Peyer's patch (tissue), 4 donors: ENCODE measurements around the gene ZNF701.

ENCODE experiments used
- POLR2A ChIP-seq, 2 donors: fragments of 450-650 bp; IDR thresholded peaks; one replicate each; pipeline ENCODE4 v1.5.1; 2017; ENCODE audit warnings: antibody characterized with exemption in 2 of 2, mild to moderate bottlenecking in 2 of 2, moderate library complexity in 2 of 2
- TF ChIP-seq, protein P1 (sequence below), 6 experiments: fragments of 450-650 bp in 4 of 6; fragments of 200-600 bp in 2 of 6; sonication (generic) in 1 of 6; IDR thresholded peaks; one replicate each; pipeline ENCODE4 v1.5.1; 2017 to 2019; ENCODE audit warnings: antibody characterized with exemption in 6 of 6, mild to moderate bottlenecking in 3 of 6, moderate library complexity in 1 of 6

DNA sequence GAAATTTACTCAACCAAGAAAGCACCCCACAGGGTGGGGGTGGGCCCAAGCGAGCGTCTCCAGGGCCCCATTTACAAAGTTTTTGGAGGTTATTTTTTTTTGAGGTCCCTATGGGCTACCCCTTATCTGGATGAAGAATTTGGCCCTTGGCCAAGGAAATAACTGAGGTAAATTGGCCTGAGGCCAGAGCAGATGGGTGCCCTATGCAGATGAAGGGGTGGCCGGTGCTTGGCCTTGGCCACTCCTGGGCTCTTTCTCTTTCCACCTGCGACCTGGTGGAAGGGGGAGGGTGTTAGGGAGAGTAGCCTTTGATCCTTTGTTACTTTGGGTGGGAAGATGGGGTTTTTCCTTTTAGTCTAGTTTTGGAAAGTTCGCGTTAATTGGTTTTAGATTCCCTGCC, 15.5 kb downstream of the ZNF701 start:
- TF ChIP-seq, protein P1, sequence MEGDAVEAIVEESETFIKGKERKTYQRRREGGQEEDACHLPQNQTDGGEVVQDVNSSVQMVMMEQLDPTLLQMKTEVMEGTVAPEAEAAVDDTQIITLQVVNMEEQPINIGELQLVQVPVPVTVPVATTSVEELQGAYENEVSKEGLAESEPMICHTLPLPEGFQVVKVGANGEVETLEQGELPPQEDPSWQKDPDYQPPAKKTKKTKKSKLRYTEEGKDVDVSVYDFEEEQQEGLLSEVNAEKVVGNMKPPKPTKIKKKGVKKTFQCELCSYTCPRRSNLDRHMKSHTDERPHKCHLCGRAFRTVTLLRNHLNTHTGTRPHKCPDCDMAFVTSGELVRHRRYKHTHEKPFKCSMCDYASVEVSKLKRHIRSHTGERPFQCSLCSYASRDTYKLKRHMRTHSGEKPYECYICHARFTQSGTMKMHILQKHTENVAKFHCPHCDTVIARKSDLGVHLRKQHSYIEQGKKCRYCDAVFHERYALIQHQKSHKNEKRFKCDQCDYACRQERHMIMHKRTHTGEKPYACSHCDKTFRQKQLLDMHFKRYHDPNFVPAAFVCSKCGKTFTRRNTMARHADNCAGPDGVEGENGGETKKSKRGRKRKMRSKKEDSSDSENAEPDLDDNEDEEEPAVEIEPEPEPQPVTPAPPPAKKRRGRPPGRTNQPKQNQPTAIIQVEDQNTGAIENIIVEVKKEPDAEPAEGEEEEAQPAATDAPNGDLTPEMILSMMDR (IDR thresholded peaks at IDR 0.05) = no peak
- TF ChIP-seq POLR2A (IDR thresholded peaks at IDR 0.05) = no peak
